HG02973 (cell line): ENCODE data around the gene FAM13C.

Source experiments
- ATAC-seq: cut with Tn5 transposase; IDR thresholded peaks from one replicate; pipeline ENCODE4 v1.9.1; 2021; ENCODE audit warnings: moderate library complexity; ENCODE audit not compliant: unreplicated experiment

FAM13C gene

GRCh38 chr10:59362959-59363381, 621 bp upstream of the FAM13C start:
- no peak for ATAC-seq

GRCh38 chr10:59361663-59362143, 646 bp downstream of the FAM13C start:
- ATAC-seq = no peak

DNA sequence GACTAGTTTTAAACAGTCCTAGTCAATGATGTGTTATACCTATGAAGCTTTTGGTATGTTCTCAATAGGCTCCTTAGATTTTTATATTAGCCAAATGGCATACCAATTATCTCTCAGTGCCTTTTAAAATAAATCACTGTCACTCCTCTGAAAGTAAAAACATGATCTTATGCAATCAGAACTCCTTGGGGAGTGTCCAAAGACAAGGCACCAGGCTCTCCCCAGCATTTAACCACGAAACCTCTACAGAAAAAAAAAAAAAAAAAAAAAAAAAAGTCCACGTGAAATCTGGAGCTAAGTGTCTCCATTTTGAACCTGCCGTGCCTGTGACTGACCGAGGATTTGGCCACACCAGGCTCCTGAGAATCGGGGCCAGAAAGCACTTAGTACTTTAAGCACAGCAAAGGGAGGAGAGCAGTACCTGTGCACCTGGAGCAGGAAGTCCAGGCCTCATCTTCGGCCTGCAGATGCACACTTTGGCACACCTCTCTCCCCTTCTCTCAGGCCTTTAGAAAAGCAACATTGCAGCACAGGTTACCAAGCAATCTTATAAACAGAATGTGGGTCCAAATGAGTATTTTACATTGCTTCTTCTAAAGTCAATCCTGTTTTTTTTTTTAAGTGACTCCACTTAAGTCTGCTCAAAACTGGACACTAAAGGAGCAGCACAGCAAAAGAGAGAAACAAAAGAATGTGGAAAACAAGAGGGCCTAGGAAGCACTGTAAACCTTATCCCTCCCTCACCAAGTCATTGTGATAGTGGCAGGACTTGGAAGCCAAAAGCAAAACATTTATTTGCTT, 1.5 kb downstream of the FAM13C start:
- no peak for ATAC-seq

DNA sequence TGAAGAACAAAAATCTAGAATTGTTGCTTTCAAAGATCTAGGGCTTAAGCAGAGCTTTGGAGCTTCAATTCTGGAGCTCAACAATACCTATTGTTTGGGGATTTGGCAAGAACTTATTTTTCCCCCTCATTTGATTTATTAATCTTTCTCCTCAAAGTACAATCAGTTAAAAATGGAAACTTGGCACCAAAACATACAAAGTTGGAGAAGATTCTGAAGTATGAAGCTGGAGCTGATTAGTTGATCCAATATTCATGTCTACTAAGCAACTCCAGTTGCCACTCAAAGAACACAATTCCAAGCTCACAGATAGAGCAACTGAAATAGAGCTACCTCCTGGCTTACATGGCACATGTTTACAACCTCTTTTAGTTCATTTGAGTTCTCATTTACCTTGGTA, 3.8 kb downstream of the FAM13C start:
- no peak for ATAC-seq

DNA sequence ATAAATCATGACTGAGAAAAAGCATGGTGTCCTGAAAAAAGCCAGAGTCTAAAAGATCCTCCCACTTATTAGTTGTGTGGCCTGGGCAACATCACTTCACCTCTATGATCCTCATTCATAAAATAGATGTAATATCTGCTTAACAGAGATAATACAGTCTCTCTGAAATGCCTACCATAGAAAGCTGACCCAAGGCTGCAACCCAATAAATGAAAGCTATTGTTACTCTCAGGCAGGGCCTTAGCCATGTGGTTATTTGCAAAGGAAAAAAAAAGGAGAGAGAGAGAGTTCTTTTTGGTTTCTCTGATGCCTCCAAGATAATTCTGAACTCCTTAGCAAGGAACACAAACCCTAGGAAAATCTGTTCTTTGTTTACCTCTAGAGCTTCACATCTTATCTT, 7.9 kb downstream of the FAM13C start:
- ATAC-seq = no peak

GRCh38 chr10:59350558-59350957, 11.8 kb downstream of the FAM13C start:
- no peak for ATAC-seq

DNA sequence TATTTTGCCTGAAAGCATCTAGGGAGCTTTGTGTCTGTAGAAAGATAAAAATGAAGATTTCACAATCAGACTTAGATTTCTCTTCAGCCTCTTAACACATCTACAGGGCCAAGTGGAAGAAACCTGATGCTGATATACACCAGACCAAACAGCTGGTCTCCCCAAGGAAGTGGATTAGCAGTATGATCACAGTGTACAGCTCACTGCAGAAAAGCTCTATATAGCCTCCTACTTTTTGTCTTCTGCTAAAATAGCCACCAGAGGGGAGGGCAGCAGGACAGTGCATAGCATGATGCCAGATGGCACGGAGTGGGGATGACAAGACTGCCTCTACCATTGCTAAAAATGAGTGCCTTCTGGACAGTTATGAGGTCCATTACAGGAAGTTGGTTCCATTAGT, 16.0 kb downstream of the FAM13C start:
- ATAC-seq = no peak

DNA sequence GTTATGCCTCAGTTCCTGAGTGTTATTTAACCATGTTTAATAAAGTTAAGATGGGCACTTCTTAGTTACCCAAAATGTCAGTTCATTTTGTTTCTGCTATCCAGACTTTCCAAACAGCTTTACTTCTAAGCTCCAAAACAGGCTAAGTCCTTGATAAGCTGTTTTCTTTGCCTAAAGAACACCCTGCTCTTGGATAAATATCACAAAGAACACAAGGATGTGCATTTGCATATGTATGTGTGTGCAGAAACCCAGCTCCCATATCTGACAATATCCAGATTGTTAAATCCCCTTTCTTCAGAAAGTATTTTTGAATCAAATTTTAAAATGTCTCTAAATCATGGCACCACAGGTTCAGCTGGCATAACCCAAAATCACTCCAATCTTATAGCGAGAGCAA, 19.6 kb downstream of the FAM13C start:
- no peak for ATAC-seq

DNA sequence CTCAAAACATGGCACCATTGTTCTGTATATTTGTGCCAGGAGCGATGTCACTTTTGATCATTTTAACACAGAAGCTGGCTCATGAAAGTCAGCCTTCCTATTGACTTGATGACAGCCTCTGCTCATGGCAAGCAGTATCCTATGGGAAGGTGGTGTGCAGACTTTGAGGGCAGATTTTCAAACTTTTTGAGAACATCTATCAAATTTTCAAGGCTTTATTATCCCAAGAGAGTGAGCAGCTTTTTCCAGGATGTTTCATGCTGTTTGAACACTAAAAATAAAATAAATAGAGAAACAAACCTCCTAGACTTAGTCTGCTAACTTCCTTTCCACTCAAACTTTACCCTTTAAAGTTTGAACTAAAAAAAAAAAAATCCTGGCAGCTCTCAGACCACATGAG, 20.3 kb downstream of the FAM13C start:
- no peak for ATAC-seq

DNA sequence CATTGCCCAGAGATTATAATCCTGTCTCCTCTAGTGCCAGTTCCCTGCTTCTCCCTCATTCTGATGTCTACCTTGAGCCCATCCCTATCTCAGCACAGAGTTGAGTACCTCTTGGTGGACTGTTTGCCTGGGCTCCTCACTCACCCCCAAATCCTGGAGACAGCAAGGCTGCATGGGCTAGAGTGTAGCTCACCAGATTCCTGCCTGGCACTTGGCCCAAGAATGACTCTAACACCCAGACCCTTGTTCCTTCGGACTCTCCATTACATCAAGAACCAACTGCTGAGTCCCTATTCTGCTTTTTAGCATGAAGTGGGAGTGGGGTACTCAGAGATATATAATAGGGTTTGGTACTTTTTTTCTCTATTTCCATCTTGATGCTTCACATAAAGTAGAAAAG, 22.1 kb downstream of the FAM13C start:
- ATAC-seq = no peak

GRCh38 chr10:59339351-59339750, 23.0 kb downstream of the FAM13C start:
- no peak for ATAC-seq

DNA sequence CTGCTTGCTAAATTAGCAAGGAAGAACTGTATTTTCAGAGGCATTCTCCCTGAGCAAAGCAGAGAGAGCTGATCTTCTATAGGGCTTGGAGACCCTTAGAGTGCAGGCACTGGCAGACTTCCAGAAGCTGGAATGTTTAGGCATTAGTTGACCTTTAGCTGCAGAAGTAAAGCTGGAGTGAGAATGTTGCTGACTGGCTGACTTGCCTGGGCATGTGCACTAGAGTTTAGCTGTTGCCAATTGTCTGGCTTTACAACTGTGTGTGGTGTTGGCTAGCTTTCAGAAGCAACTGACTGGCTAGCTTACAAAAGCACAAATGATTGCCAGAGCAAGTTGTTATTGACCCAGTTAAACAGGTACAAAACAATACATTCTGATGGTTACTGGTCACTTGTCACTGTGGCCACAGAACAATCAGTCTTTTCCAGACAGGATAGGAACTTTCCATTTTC, 25.1 kb downstream of the FAM13C start:
- ATAC-seq = no peak

DNA sequence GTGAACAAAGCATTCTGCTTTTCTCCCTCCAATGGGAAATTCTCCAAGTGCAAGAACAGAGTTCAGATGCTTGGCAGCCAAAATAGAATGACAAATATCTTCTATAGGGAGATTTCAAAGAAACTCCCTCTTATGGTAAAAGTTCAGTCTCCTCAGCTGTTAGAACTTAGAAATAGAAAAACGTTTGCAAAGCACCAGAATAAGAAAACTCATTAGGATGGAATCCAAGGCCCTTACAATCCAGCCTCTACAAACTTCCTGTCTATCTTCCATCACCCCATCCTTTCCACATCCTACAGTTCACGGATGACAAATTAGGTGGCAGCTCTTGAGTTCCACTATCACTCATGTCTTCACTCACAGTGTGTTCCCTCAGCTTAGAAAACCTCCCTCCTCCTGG, 25.7 kb downstream of the FAM13C start:
- no peak for ATAC-seq

GRCh38 chr10:59335497-59335896, 26.9 kb downstream of the FAM13C start:
- ATAC-seq = no peak

- ATAC-seq = no peak
Observed at GRCh38 chr10:59333701-59334100, 28.6 kb downstream of the FAM13C start.

GRCh38 chr10:59332581-59332980, 29.8 kb downstream of the FAM13C start:
- no peak for ATAC-seq

DNA sequence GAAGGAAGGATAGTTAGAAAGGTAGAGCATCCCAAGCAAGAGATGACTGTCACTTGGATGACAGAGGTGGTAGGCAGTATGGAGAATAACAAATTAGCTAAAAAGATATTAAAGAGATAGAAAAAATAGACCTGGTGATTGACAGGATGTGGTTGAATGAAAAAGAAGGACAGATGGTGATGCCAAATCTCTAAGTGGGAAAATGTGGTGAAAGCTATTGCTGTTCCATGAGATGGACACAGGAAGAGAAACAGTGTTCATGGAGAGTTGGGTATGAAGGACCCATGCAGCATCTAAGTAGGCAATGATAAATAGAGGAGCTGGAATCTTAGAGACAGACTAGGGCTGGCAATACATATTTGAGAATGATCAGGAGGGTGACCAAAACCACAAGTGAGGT, 30.7 kb downstream of the FAM13C start:
- ATAC-seq = no peak

DNA sequence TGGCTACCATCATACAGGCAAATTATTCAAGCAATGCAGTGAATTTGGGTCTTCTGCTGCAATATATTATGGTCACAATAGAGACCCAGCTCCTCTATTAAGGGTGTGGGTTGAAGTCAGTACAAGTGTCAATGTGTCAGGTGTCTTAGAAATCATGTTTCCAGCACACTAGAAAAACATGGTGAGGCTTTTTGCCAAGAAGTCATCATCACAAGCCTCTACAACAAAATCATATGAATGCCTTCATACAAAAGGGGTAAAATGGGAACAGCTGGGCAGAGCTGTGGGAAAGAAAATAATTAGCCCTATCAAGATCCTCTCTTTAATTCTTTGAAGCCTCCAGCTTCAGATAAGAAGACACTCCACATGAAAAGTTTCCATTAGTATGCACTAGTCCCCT, 37.2 kb downstream of the FAM13C start:
- no peak for ATAC-seq

- no peak for ATAC-seq
Observed at GRCh38 chr10:59324597-59324996, 37.8 kb downstream of the FAM13C start.

DNA sequence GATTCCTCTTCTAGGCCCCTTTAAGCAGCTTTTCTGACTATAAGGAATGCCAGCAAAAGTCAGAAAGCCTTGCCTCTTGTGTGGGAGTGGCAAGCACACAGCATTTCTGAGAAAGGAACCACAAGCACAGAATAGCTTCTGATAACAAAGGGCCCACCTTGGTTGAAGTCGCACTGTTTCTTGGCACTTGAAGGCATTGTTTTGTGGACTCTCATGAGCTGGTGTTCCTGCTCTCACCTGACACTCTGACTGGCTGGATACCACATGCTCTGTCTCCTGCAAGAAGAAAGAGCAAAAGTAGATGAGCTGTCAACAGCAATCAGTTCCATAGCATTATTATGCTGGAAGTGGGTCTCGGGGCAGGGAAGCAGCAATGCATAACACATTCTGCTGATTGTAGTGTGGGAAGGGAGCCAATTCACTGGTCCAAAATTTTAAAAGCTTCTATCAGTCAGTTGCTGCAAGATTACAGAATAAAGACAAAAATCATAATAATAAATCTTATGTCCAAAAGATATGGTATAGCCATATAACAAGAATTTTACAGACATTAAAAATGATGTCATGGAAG, 38.4 kb downstream of the FAM13C start:
- no peak for ATAC-seq

DNA sequence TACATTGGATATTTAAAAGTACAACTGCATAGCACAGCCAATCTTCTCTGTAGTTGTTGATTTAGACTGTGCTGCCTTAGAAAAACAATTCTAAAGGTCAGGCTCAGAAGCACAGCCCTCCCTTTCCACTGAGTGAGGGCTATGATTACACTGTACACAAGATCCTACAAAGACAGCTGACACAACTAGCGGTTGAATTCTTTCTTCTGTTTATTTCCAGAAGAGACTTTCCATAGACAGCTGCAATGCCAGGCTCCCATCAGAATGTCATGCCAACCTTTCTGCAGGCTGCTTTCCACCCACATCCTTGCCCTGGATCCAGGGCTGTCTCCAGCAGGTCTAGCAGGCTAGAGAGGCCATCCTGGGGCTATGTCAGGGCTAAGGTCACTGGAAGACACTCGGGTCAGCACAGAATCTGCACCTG, 39.3 kb downstream of the FAM13C start:
- ATAC-seq = no peak

GRCh38 chr10:59322131-59322530, 40.2 kb downstream of the FAM13C start:
- no peak for ATAC-seq

GRCh38 chr10:59320355-59320754, 42.0 kb downstream of the FAM13C start:
- no peak for ATAC-seq
